GM12878 (cell line): Measurements from ENCODE around the gene ZBTB34. TPM values are rescaled to one million over a fixed set of nuclear protein-coding genes. Genes with fewer than 3 reads are reported as not detected.

ENCODE experiments used
- ATF7 ChIP-seq: fragments of 450-650 bp; IDR thresholded peaks from 2 replicates; pipeline ENCODE4 v1.6.1; 2016; ENCODE audit warnings: low read depth, mild to moderate bottlenecking
- BACH1 ChIP-seq: fragments of 450-650 bp; IDR thresholded peaks from 2 replicates; pipeline ENCODE4 v1.6.1; 2017; ENCODE audit warnings: mild to moderate bottlenecking, borderline replicate concordance
- CBFB ChIP-seq: IDR thresholded peaks from 2 replicates; pipeline ENCODE4 v1.6.1; 2016; ENCODE audit warnings: antibody characterized with exemption, low read depth
- CHD4 ChIP-seq: fragments of 200-600 bp; sonication (generic); IDR thresholded peaks from 2 replicates; pipeline ENCODE4 v1.6.1; 2016; ENCODE audit warnings: mild to moderate bottlenecking
- FOXK2 ChIP-seq: fragments of 450-650 bp; IDR thresholded peaks from 2 replicates; pipeline ENCODE4 v1.6.1; 2017; ENCODE audit warnings: mild to moderate bottlenecking, moderate library complexity
- FOXM1 ChIP-seq: IDR thresholded peaks from 2 replicates; pipeline ENCODE4 v1.6.1; 2012; ENCODE audit warnings: low read depth, mild to moderate bottlenecking, inconsistent platforms, low read length, moderate library complexity
- GABPA ChIP-seq: IDR thresholded peaks from 2 replicates; pipeline ENCODE4 v1.6.1; 2014; ENCODE audit warnings: antibody characterized with exemption, low read depth, mild to moderate bottlenecking, inconsistent platforms
- GATAD2B ChIP-seq: fragments of 450-650 bp; conservative IDR thresholded peaks from 2 replicates; pipeline ENCODE4 v1.6.1; 2017; ENCODE audit warnings: low read depth, mild to moderate bottlenecking, moderate library complexity
- HDAC2 ChIP-seq: fragments of 200-600 bp; sonication (generic); IDR thresholded peaks from 2 replicates; pipeline ENCODE4 v1.6.1; 2017
- IKZF1 ChIP-seq: fragments of 450-650 bp; conservative IDR thresholded peaks from 2 replicates; pipeline ENCODE4 v1.6.1; 2017; ENCODE audit warnings: antibody characterized with exemption, mild to moderate bottlenecking
- KLF5 ChIP-seq: fragments of 450-650 bp; IDR thresholded peaks from 2 replicates; pipeline ENCODE4 v1.6.1; 2014; ENCODE audit warnings: mild to moderate bottlenecking; ENCODE audit not compliant: partially characterized antibody
- NFYB ChIP-seq: IDR thresholded peaks from 2 replicates; pipeline ENCODE4 v1.6.1; 2011; ENCODE audit warnings: low read depth, mild to moderate bottlenecking, low read length, improper control_type of control experiment, moderate library complexity; ENCODE audit not compliant: insufficient read depth
- NR2C2 ChIP-seq: IDR thresholded peaks from 2 replicates; pipeline ENCODE4 v1.6.1; 2011; ENCODE audit warnings: borderline replicate concordance, low read depth; ENCODE audit not compliant: control insufficient read depth, insufficient read length
- SMC3 ChIP-seq: IDR thresholded peaks from 2 replicates; pipeline ENCODE4 v1.6.1; 2011; ENCODE audit warnings: low read length, improper control_type of control experiment, borderline replicate concordance
- ZNF207 ChIP-seq: fragments of 450-650 bp; IDR thresholded peaks from 2 replicates; pipeline ENCODE4 v1.6.1; 2014; ENCODE audit warnings: antibody characterized with exemption, mild to moderate bottlenecking, borderline replicate concordance
- ZNF274 ChIP-seq: IDR thresholded peaks from one replicate; pipeline ENCODE4 v1.8.0; 2011; ENCODE audit not compliant: insufficient read length, insufficient read depth
- ZSCAN29 ChIP-seq: fragments of 450-650 bp; IDR thresholded peaks from 2 replicates; pipeline ENCODE4 v1.6.1; 2017; ENCODE audit warnings: mild to moderate bottlenecking, moderate library complexity
- polyA plus RNA-seq, 11 experiments: library from polyadenylated mRNA; depleted of rRNA in 4 of 11; unstranded in 6 of 11; stranded (reverse) in 5 of 11; fragments of >200 nt; fragmentation: Nextera tagmentation in 4 of 11; fragmentation: Illumina TruSeq in 1 of 11; extraction: Ambion mirVana in 4 of 11; extraction: Trizol in 1 of 11; gene quantifications; 1 replicate in 1 of 11; 2 replicates in 10 of 11; pipeline versions ENCODE4 v1.2.1 to v1.2.3, GENCODE V29; 2011 to 2016; ENCODE audit warnings: inconsistent platforms in 2 of 11, missing spikeins in 2 of 11, low read depth in 1 of 11
- total RNA-seq, 4 experiments: library from RNA; depleted of rRNA in 3 of 4; stranded (reverse); fragments of >200 nt in 3 of 4; fragmentation: Illumina TruSeq in 1 of 4; extraction: Trizol in 1 of 4; gene quantifications; 2 replicates each; pipeline versions ENCODE4 v1.2.1 to v1.2.3, GENCODE V29; 2013 to 2021
- TF ChIP-seq, protein P1 (sequence below): IDR thresholded peaks from 2 replicates; pipeline ENCODE4 v1.6.1; 2012; ENCODE audit warnings: low read length, inconsistent platforms
- TF ChIP-seq, protein P2 (sequence below): fragments of 450-650 bp; IDR thresholded peaks from 2 replicates; pipeline ENCODE4 v1.6.1; 2016; ENCODE audit warnings: mild to moderate bottlenecking, moderate library complexity, borderline replicate concordance
- TF ChIP-seq, protein P3 (sequence below): fragments of 450-650 bp; IDR thresholded peaks from 2 replicates; pipeline ENCODE4 v1.6.1; 2014; ENCODE audit warnings: mild to moderate bottlenecking
- TF ChIP-seq, protein P4 (sequence below): fragments of 450-650 bp; IDR thresholded peaks from 2 replicates; pipeline ENCODE4 v1.6.1; 2017; ENCODE audit warnings: mild to moderate bottlenecking

The ZBTB34 gene
- total and polyA plus RNA-seq, 10 of the 15 experiments (the other 5 are each of a cell fraction or from before 2014, with no cell fraction given) = 0.71 to 11.3 (median 3.8) TPM

DNA sequence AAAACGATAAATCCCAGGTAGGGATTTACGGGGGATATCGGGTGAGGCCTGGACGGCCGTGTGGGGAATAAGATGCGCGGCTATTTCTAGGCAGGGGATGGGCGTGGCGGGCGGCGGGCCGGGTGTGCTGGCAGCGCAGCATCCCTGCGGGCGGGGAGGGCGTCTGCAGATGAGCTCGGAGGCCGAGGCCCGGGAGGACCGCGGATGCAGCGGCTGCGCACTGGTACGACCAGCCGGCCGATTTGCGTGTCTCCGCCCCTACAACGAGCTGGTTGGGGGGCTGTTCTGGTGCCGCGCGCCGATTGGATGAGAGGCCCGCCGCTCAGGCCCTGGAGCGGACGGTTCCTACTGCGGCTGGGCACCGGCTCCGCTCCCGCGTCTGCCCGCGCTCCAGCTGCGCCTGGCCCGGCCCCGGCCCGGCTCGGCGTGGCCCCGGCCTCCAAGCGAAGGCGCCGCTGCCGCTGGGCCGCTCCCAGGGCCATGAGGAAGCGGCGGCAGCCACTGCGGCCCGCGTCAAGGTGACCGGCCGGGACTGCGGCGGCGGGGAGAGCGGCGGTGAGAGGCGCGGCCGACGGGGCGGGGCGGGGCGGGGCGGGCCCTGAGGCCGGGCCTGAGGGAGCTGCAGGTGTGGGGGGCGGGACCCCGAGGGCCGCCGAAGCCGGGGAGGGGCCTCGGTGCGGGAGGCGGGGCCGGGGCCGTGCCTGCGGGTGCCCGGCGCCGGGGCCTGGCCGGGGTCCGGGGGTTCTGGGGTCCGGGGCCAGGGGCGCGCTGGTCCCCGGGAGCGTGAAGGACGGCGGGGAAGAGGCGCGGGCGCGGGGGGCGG is 54.2 kb downstream of the ZBTB34 start, which contains the start of gene RALGPS1 (continued):
- TF ChIP-seq NR2C2 (no peak), GABPA (no peak), FOXK2 (no peak), FOXM1 (no peak), KLF5 (peak; percentile 36), CBFB (no peak), NFYB (peak; percentile 89), HDAC2 (no peak), SMC3 (no peak), ATF7 (no peak), IKZF1 (peak; percentile 77), ZSCAN29 (peak; percentile 49; the same call in 1 of the 2 replicates), BACH1 (peak; percentile 52; the same call in 1 of the 2 replicates), ZNF207 (0 out of 2 replicates have a peak, but pooled peaks have one; percentile 27), CHD4 (no peak), ZNF274 (no peak), GATAD2B (peak; percentile 92)
- TF ChIP-seq, protein P1, sequence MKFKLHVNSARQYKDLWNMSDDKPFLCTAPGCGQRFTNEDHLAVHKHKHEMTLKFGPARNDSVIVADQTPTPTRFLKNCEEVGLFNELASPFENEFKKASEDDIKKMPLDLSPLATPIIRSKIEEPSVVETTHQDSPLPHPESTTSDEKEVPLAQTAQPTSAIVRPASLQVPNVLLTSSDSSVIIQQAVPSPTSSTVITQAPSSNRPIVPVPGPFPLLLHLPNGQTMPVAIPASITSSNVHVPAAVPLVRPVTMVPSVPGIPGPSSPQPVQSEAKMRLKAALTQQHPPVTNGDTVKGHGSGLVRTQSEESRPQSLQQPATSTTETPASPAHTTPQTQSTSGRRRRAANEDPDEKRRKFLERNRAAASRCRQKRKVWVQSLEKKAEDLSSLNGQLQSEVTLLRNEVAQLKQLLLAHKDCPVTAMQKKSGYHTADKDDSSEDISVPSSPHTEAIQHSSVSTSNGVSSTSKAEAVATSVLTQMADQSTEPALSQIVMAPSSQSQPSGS = no peak
- TF ChIP-seq, protein P2, sequence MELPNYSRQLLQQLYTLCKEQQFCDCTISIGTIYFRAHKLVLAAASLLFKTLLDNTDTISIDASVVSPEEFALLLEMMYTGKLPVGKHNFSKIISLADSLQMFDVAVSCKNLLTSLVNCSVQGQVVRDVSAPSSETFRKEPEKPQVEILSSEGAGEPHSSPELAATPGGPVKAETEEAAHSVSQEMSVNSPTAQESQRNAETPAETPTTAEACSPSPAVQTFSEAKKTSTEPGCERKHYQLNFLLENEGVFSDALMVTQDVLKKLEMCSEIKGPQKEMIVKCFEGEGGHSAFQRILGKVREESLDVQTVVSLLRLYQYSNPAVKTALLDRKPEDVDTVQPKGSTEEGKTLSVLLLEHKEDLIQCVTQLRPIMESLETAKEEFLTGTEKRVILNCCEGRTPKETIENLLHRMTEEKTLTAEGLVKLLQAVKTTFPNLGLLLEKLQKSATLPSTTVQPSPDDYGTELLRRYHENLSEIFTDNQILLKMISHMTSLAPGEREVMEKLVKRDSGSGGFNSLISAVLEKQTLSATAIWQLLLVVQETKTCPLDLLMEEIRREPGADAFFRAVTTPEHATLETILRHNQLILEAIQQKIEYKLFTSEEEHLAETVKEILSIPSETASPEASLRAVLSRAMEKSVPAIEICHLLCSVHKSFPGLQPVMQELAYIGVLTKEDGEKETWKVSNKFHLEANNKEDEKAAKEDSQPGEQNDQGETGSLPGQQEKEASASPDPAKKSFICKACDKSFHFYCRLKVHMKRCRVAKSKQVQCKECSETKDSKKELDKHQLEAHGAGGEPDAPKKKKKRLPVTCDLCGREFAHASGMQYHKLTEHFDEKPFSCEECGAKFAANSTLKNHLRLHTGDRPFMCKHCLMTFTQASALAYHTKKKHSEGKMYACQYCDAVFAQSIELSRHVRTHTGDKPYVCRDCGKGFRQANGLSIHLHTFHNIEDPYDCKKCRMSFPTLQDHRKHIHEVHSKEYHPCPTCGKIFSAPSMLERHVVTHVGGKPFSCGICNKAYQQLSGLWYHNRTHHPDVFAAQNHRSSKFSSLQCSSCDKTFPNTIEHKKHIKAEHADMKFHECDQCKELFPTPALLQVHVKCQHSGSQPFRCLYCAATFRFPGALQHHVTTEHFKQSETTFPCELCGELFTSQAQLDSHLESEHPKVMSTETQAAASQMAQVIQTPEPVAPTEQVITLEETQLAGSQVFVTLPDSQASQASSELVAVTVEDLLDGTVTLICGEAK = no peak
- TF ChIP-seq, protein P3, sequence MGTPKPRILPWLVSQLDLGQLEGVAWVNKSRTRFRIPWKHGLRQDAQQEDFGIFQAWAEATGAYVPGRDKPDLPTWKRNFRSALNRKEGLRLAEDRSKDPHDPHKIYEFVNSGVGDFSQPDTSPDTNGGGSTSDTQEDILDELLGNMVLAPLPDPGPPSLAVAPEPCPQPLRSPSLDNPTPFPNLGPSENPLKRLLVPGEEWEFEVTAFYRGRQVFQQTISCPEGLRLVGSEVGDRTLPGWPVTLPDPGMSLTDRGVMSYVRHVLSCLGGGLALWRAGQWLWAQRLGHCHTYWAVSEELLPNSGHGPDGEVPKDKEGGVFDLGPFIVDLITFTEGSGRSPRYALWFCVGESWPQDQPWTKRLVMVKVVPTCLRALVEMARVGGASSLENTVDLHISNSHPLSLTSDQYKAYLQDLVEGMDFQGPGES = peak; percentile 79
- TF ChIP-seq, protein P4, sequence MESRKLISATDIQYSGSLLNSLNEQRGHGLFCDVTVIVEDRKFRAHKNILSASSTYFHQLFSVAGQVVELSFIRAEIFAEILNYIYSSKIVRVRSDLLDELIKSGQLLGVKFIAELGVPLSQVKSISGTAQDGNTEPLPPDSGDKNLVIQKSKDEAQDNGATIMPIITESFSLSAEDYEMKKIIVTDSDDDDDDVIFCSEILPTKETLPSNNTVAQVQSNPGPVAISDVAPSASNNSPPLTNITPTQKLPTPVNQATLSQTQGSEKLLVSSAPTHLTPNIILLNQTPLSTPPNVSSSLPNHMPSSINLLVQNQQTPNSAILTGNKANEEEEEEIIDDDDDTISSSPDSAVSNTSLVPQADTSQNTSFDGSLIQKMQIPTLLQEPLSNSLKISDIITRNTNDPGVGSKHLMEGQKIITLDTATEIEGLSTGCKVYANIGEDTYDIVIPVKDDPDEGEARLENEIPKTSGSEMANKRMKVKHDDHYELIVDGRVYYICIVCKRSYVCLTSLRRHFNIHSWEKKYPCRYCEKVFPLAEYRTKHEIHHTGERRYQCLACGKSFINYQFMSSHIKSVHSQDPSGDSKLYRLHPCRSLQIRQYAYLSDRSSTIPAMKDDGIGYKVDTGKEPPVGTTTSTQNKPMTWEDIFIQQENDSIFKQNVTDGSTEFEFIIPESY = no peak
